Fibroblast of lung (primary cell): ENCODE results near the gene KCNG2. TPM values are rescaled to one million over a fixed set of nuclear protein-coding genes. Genes with fewer than 3 reads are reported as not detected.

Experiments
- DNase-seq, 2 donors: peaks; one replicate each; pipeline versions ENCODE4 v3.0.0 to v3.0.0-alpha.2; 2010; ENCODE audit warnings: low read depth in 2 of 2
- H2AFZ ChIP-seq: 2 replicates; pipeline ENCODE4 v1.5.1; 2012; ENCODE audit warnings: low read length, control low read depth, inconsistent platforms
- H3K27ac ChIP-seq: 2 replicates; pipeline ENCODE4 v1.5.1; 2011; ENCODE audit warnings: low read length, control low read depth; ENCODE audit not compliant: insufficient read depth
- H3K27me3 ChIP-seq: 2 replicates; pipeline ENCODE4 v1.5.1; 2011; ENCODE audit warnings: mild to moderate bottlenecking, low read length; ENCODE audit not compliant: control insufficient read depth, insufficient read depth
- H3K36me3 ChIP-seq: 2 replicates; pipeline ENCODE4 v1.5.1; 2011; ENCODE audit warnings: low read length; ENCODE audit not compliant: control insufficient read depth, insufficient read depth
- H3K4me1 ChIP-seq: 2 replicates; pipeline ENCODE4 v1.5.1; 2011; ENCODE audit warnings: low read length; ENCODE audit not compliant: control insufficient read depth, insufficient read depth; ENCODE audit errors: extremely low read depth
- H3K4me2 ChIP-seq: 2 replicates; pipeline ENCODE4 v1.5.1; 2011; ENCODE audit warnings: low read length, control low read depth; ENCODE audit not compliant: insufficient read depth; ENCODE audit errors: extremely low read depth
- H3K4me3 ChIP-seq, 4 experiments: fragments of 200-600 bp in 1 of 4; sonication (generic) in 1 of 4; replicated peaks in 1 of 4; 2 replicates each; pipeline ENCODE4 v1.5.1; 2011 to 2016; ENCODE audit warnings: low read length in 4 of 4, low read depth in 3 of 4, mild to moderate bottlenecking in 3 of 4, control low read depth in 2 of 4, inconsistent platforms in 1 of 4, mixed read lengths in 1 of 4; ENCODE audit not compliant: insufficient read depth in 1 of 4; ENCODE audit errors: control extremely low read depth in 1 of 4
- H3K79me2 ChIP-seq: 2 replicates; pipeline ENCODE4 v1.5.1; 2012; ENCODE audit warnings: mild to moderate bottlenecking, low read length, inconsistent platforms; ENCODE audit not compliant: control insufficient read depth, insufficient read depth
- H3K9ac ChIP-seq: 2 replicates; pipeline ENCODE4 v1.5.1; 2011; ENCODE audit warnings: mild to moderate bottlenecking, low read length, control low read depth; ENCODE audit not compliant: insufficient read depth
- H3K9me3 ChIP-seq: 2 replicates; pipeline ENCODE4 v1.5.1; 2012; ENCODE audit warnings: low read depth, low read length; ENCODE audit not compliant: control insufficient read depth, insufficient read depth
- H4K20me1 ChIP-seq: 2 replicates; pipeline ENCODE4 v1.5.1; 2011; ENCODE audit warnings: low read length; ENCODE audit not compliant: control insufficient read depth, insufficient read depth; ENCODE audit errors: extremely low read depth
- CTCF ChIP-seq, 2 donors: IDR thresholded peaks in 1 of 2; conservative IDR thresholded peaks in 1 of 2; 1 replicate in 1 of 2; 2 replicates in 1 of 2; pipeline ENCODE4 v1.5.1; 2011 to 2012; ENCODE audit warnings: low read length in 2 of 2, control low read depth in 1 of 2, inconsistent platforms in 1 of 2, low read depth in 1 of 2, mild to moderate bottlenecking in 1 of 2
- EZH2 ChIP-seq: IDR thresholded peaks from 2 replicates; pipeline ENCODE4 v1.5.1; 2012; ENCODE audit warnings: low read length, control low read depth, mild to moderate bottlenecking; ENCODE audit errors: missing control alignments
- polyA plus RNA-seq, 2 donors: library from polyadenylated mRNA; depleted of rRNA in 1 of 2; stranded (reverse) in 1 of 2; unstranded in 1 of 2; fragments of >200 nt; gene quantifications; 2 replicates each; pipeline ENCODE4 v1.2.1, GENCODE V29; 2011 to 2012; ENCODE audit warnings: missing spikeins in 1 of 2
- total RNA-seq: library from RNA; depleted of rRNA; stranded (reverse); fragments of >200 nt; gene quantifications from 2 replicates; pipeline ENCODE4 v1.2.1, GENCODE V29; 2014

Gene KCNG2
- total and polyA plus RNA-seq, 2 donors (not counting 1 experiment from before 2014, with no cell fraction given) = 0.42 to 10.1 TPM

- H3K9ac ChIP-seq = no peak overlapping the region
- TF ChIP-seq CTCF (conservative IDR thresholded peaks at IDR 0.05 in 1 of 2, IDR thresholded peaks at IDR 0.05 in 1 of 2; ENCODE audit: low read depth in 1 of 2, low read length in 2 of 2) (no peak), EZH2 (no peak)
- H4K20me1 ChIP-seq = no peaks in the 10 kb centered on the region
- H3K27me3 ChIP-seq = no peaks in the 10 kb centered on the region
- no peaks in the 10 kb centered on the region for H3K9me3 ChIP-seq
- H3K79me2 ChIP-seq = no peaks in the 10 kb centered on the region
- no peak for DNase-seq
- no peak overlapping the region for H3K4me3 ChIP-seq
- H2AFZ ChIP-seq = no peak overlapping the region
- no peak overlapping the region for H3K27ac ChIP-seq
- H3K36me3 ChIP-seq = no peaks in the 10 kb centered on the region
- H3K4me1 ChIP-seq = no peaks in the 10 kb centered on the region
- H3K4me2 ChIP-seq = no peak overlapping the region
Measured at GRCh38 chr18:79867666-79868065, 69.9 kb downstream of the KCNG2 start.

GRCh38 chr18:79868168-79868784 lies 70.5 kb downstream of the KCNG2 start:
- H3K27ac ChIP-seq = no peak overlapping the region
- no peak overlapping the region for H2AFZ ChIP-seq
- H3K79me2 ChIP-seq = no peaks in the 10 kb centered on the region
- no peak overlapping the region for H3K4me2 ChIP-seq
- H3K9me3 ChIP-seq = no peaks in the 10 kb centered on the region
- no peaks in the 10 kb centered on the region for H4K20me1 ChIP-seq
- H3K4me3 ChIP-seq = no peak overlapping the region
- H3K4me1 ChIP-seq = no peaks in the 10 kb centered on the region
- DNase-seq = no peak
- H3K27me3 ChIP-seq = no peaks in the 10 kb centered on the region
- no peak overlapping the region for H3K9ac ChIP-seq
- H3K36me3 ChIP-seq = no peaks in the 10 kb centered on the region
- no peak for TF ChIP-seq EZH2
- no peak for TF ChIP-seq CTCF (conservative IDR thresholded peaks at IDR 0.05 in 1 of 2, IDR thresholded peaks at IDR 0.05 in 1 of 2; ENCODE audit: low read depth in 1 of 2, low read length in 2 of 2)

- Histone ChIP-seq H3K27me3 (peaks cover 3% of the 10 kb centered on the region), H2AFZ (no peak overlapping the region), H3K27ac (no peak overlapping the region)
Measured at GRCh38 chr18:79868811-79869541, 71.2 kb downstream of the KCNG2 start.

More at GRCh38 chr18:79868811-79869541, 71.2 kb downstream of the KCNG2 start:
- H3K4me2 ChIP-seq = no peak overlapping the region
- no peak overlapping the region for H3K4me3 ChIP-seq
- no peaks in the 10 kb centered on the region for H3K9me3 ChIP-seq
- H4K20me1 ChIP-seq = no peaks in the 10 kb centered on the region
- H3K9ac ChIP-seq = no peak overlapping the region
- TF ChIP-seq EZH2 = no peak
- TF ChIP-seq CTCF (conservative IDR thresholded peaks at IDR 0.05 in 1 of 2, IDR thresholded peaks at IDR 0.05 in 1 of 2; ENCODE audit: low read depth in 1 of 2, low read length in 2 of 2) = no peak
- H3K79me2 ChIP-seq = no peaks in the 10 kb centered on the region
- DNase-seq = no peak
- no peaks in the 10 kb centered on the region for H3K4me1 ChIP-seq
- no peaks in the 10 kb centered on the region for H3K36me3 ChIP-seq
